GM19438 (cell line): ENCODE data around the gene CALN1.
"Not testable (repeated sequence)": the region's sequence is repeated elsewhere in the genome, so short reads cannot be mapped to it uniquely, and the experiment has no call there.

Experiments used
- ATAC-seq: cut with Tn5 transposase; IDR thresholded peaks from one replicate; pipeline ENCODE4 v1.9.1; 2021; ENCODE audit warnings: low read depth; ENCODE audit not compliant: unreplicated experiment

CALN1 gene

DNA sequence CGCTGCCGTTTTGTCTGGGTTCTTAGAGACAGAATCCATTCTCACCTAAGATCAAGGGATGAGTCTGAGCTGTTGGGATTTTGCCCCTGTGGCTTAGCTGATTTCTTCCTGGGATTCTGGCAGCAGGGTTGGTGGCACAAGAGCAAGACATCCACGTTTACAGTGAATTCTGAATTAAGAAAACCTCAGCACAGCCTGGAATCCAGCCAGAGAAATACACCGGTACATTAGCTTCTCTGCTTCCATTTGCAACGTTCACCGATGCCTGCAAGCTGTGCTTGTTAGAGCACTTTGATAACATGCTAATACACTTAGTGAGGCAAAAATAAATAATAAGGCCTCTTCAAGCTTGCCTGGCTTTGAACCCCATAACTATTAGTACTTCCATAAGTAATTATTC lies 569.8 kb downstream of the CALN1 start:
- ATAC-seq: no peak

DNA sequence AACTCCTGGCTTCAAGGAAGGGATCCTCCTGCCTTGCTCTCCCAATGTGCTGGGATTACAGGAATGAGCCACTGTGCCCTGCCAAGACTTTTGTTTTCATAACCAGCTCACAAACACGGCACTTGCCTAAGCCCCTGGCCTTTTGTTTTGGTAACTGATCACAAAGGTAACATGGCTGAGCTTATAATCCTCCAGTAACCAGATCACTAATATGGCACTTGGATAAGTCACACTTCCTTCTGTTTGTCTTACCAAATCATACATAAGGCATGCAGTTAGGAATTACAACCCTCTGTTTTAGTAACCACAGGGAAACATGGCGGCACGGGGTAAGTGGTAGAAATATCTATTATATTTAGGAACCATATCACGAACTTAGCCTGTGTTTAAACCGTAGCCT lies 577.1 kb downstream of the CALN1 start:
- no peak for ATAC-seq

DNA sequence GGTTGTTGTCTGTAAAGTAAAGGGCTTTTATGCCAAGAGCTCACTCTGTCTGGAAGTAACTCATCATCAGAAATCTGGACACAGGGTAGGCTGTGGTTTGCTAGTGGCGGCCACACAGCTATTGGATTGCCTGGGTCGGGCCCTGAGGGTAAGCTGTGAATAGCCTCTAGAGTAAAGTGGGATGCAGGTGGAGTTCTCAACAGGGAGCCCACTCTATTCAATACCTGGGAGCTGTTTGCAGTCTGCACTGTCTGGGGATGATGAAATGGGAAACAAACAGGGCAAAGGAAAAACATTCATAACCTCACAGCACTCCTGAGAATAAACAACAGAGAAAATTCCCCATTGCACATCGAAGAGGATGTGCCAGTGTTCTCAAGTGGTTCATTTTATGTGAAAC lies 582.6 kb downstream of the CALN1 start:
- no peak for ATAC-seq

DNA sequence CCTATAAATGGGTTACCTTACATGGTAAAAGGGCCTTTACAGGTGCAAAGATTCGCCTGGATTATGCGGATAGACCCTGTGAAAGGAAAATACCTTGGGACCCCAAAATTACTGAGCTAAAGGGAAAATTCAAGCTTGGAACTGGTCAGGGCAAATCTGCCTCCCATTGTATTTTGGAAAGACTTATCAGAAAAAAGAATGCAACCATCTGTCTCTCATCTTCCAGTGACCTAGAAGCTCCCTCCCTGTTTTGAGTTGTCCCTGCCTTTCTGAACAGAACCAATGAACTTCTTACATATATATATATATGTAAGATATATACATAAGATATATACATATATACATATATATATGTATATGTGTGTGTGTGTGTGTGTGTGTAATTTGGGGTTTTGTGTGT lies 583.8 kb downstream of the CALN1 start:
- ATAC-seq: no peak

DNA sequence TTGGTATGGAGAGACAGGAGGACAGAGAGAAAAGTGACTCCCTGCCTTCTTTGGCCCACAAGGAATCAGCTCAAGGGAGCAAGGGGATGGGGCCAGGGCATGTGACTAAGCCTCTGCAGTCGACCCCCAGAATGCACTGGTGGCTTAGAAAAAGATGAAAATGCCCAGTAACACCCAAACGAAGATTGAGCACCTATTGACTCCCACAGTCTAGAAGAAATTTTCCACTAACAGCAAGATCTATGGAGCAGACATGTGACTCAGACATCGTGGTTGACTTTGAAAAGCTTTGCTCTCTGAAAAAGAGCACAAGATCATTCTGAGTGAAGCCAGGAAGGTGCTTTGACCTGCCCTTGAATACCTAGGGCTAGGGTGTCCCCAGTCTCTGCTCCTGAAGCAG lies 586.0 kb downstream of the CALN1 start:
- no peak for ATAC-seq

- no peak for ATAC-seq
Observed at GRCh38 chr7:71824006-71824760, 588.0 kb downstream of the CALN1 start.

- ATAC-seq: not testable (repeated sequence)
Observed at GRCh38 chr7:71822406-71822805, 589.7 kb downstream of the CALN1 start.

DNA sequence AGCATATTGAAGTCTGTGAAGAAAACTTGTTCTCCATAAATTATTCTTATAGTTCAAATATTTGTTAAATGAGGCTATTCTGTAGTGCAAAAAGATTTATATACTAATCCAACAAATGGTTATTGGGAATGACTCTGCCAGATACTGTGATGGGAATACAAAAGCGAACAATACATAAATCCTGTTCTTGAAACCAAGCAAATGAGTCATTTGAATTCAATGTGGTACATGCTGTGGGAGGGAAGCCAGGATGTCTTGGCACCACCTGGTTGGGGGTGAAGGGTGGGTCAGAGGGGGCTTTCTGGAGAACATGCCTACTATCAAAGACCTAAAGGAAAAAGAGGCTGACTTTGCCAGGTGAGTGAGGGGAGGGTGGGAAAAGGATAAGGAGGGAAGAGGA lies 594.2 kb downstream of the CALN1 start:
- no peak for ATAC-seq

DNA sequence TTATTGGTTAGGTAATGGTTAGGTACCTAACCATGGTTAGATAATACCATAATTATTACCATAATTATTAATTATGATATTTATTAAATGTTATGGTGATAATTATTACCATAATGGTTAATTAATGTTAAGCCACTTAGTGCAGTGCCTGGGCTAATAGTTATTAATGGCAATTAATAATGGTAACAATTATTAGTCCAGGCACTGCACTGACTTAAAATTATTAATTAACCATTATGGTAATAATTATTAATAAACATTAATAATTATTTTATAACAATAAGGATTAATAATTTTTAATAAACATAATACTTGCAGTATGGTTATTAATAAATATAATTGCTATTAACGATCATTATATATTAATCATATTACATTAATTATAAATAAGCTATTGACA lies 604.0 kb downstream of the CALN1 start:
- no peak for ATAC-seq

- ATAC-seq: no peak
Observed at GRCh38 chr7:71804256-71804655, 607.9 kb downstream of the CALN1 start.

- ATAC-seq: no peak
Observed at GRCh38 chr7:71801976-71802375, 610.2 kb downstream of the CALN1 start.

- no peak for ATAC-seq
Observed at GRCh38 chr7:71800321-71800720, 611.8 kb downstream of the CALN1 start.

- ATAC-seq: no peak
Observed at GRCh38 chr7:71795410-71795809, 616.7 kb downstream of the CALN1 start.

DNA sequence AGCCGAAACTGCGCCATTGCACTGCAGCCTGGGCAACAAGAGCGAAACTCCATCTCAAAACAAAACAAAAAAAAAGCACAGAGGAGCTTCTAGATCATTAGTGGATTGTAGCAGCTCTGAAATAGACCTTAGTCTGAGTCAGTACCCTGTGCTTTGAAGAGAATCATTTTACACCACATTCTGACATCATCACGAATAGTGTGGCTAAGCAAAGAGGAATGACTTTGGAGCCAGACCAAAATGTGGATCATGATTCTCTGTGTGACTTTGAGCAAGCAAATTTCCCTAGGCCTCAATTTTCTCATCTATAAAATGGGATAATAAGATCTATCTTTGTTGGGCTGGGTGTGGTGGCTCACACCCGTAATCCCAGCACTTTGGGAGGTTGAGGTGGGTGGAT lies 618.9 kb downstream of the CALN1 start:
- ATAC-seq: no peak

- ATAC-seq: no peak
Observed at GRCh38 chr7:71787513-71787912, 624.6 kb downstream of the CALN1 start.

DNA sequence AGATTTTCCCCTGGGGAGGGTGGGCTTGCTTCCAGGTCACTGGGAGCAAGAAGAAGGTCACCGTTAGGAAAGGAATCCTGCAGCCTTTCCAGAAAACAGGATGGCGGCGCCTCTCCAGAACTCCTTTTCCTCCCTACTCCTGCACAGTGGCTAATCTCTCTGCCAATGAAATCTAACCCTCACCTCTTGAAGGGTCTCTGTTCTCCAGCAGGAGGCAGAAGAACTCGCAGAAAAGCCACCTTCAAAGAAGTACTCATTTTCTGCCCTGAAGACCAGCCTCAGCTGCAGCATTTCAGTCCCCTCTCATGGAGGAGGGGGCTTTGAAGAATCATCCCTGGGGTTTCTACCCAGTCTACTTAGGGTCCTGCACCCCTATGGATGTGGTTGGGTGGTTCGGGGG lies 626.9 kb downstream of the CALN1 start:
- no peak for ATAC-seq

DNA sequence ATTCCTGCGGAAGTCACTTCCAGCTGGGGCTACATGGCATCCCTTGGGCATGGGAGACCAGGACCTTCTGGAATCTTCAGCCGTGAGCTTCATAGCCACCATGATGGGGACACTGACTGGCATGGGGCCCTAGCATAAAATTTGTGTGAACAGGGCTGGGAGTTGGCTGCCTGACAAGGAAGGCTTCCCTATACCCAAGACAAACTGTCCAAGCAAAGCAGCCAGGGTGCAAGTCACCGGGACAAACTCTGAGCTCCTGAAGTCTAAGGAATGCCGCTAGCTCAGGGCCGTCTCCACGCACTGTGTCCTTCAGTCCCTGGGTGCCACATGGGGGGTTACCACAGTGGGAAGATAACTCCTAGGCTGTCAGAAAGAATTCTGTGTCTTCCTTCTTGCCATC lies 627.4 kb downstream of the CALN1 start:
- no peak for ATAC-seq

GRCh38 chr7:71784180-71784579 lies 628.0 kb downstream of the CALN1 start:
- ATAC-seq: no peak

- no peak for ATAC-seq
Observed at GRCh38 chr7:71783779-71784178, 628.4 kb downstream of the CALN1 start.

DNA sequence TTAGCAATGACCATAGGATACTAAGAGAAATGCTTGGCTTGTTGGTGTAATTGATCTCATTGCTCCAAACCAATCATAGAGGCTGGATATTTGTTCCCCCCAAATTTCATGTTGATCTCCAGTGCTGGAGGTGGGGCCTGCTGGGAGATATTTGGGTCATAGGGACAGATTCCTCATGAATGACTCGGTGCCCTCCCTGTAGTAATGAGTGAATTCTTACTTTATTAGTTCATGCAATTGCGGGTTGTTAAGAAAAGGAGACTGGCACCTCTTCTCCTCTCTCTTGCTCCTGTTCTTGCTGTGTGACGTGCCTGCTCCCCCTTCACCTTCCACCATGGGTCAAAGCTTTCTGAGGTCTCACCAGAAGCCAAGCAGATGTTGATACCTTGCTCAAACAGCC lies 630.1 kb downstream of the CALN1 start:
- ATAC-seq: no peak

DNA sequence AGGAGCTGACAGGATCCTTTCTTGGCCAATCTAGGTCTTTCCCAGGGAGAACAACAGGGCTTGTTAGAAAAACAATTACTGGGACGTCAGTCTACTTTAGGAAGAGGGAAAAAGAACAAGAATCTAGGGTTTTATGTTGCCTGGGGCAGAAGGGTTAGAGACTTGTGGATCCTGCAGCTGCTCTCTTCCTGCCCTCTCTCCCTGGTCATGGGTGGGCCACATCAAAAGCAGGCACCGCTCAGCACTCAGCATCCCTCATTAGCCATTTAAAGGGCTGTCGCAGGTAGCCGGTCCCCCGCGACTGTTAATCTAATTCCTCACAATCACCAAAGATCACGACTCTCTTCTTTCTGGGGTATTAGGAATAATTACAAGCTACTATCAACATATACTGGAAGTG lies 631.9 kb downstream of the CALN1 start:
- no peak for ATAC-seq

GRCh38 chr7:71777278-71777677 lies 634.9 kb downstream of the CALN1 start:
- no peak for ATAC-seq

DNA sequence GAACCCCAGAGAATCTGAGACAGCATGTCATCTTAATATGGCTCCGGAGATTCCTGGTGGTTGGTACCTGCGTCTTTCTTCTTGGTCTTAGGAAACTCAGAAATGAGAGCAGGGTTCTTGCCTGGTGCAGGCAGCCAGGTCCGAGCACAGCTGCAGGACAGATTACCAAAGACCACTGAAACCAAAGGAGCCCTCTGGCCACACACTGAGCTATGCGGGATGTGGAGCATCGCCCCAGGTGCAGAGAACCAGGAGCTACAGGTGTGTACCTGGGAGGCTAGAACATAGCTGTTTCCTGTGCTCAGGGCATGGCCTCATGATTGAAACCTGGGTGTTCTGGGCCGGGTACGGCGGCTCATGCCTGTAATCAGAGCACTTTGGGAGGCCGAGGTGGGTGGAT lies 635.4 kb downstream of the CALN1 start:
- no peak for ATAC-seq
